H1 (cell line): ENCODE results near the gene OR8B4. TPM values are rescaled to one million over a fixed set of nuclear protein-coding genes. Genes with fewer than 3 reads are reported as not detected.

ENCODE experiments used
- CTCF ChIA-PET: fragments of 300-600 bp; sonication (Branson Sonifier 250); formaldehyde crosslinking; loops from one replicate; lab custom pipeline; 2021; ENCODE audit not compliant: partially characterized antibody; lab: Charles Lee
- POLR2A ChIA-PET: fragments of 300-600 bp; sonication (Branson Sonifier 250); formaldehyde crosslinking; loops from one replicate; lab custom pipeline; 2021; ENCODE audit warnings: inconsistent platforms; ENCODE audit not compliant: partially characterized antibody; lab: Charles Lee
- DNase-seq, 2 experiments: peaks; one replicate each; pipeline versions ENCODE4 v3.0.0 to v3.0.0-alpha.2; 2010 to 2022; ENCODE audit warnings: low spot score in 2 of 2, low read depth in 1 of 2, mixed read lengths in 1 of 2
- FAIRE-seq: peaks from 2 replicates; lab custom pipeline; 2011; peaks lifted over from hg19 to GRCh38; lab: Jason Lieb, UNC
- H2AFZ ChIP-seq: 2 replicates; pipeline ENCODE4 v1.8.1; 2012; ENCODE audit warnings: low read length, inconsistent platforms
- H2AK5ac ChIP-seq: 2 replicates; pipeline ENCODE4 v1.6.1; 2013; ENCODE audit warnings: low read depth, low read length
- H2BK120ac ChIP-seq: replicated peaks from 2 replicates; pipeline ENCODE3; 2013; ENCODE audit warnings: low read depth, low read length, inconsistent platforms
- H2BK12ac ChIP-seq: 2 replicates; pipeline ENCODE4 v1.6.1; 2013; ENCODE audit warnings: low read depth, low read length
- H2BK15ac ChIP-seq: 2 replicates; pipeline ENCODE4 v1.6.1; 2013; ENCODE audit warnings: low read length
- H2BK20ac ChIP-seq: 2 replicates; pipeline ENCODE4 v1.6.1; 2013; ENCODE audit warnings: low read length
- H2BK5ac ChIP-seq: 2 replicates; pipeline ENCODE4 v1.6.1; 2013; ENCODE audit warnings: low read depth, low read length
- H3K14ac ChIP-seq: 2 replicates; pipeline ENCODE4 v1.6.1; 2013; ENCODE audit warnings: inconsistent platforms; ENCODE audit not compliant: insufficient read length
- H3K18ac ChIP-seq: 2 replicates; pipeline ENCODE4 v1.6.1; 2013; ENCODE audit warnings: low read length; ENCODE audit errors: extremely low read depth
- H3K23ac ChIP-seq: 2 replicates; pipeline ENCODE4 v1.6.1; 2013; ENCODE audit warnings: inconsistent platforms; ENCODE audit not compliant: insufficient read length
- H3K23me2 ChIP-seq: 2 replicates; pipeline ENCODE4 v1.6.1; 2013; ENCODE audit warnings: low read depth, low read length
- H3K27ac ChIP-seq: 2 replicates; pipeline ENCODE4 v1.6.1; 2011; ENCODE audit warnings: low read depth, low read length, inconsistent platforms
- H3K27me3 ChIP-seq, 4 experiments: replicated peaks in 1 of 4; 1 replicate in 1 of 4; 2 replicates in 3 of 4; pipeline versions ENCODE4 v1.6.1 to v1.8.1; 2011 to 2013; ENCODE audit warnings: low read length in 3 of 4, mild to moderate bottlenecking in 3 of 4, inconsistent platforms in 2 of 4, mixed read lengths in 2 of 4, moderate library complexity in 1 of 4; ENCODE audit not compliant: control insufficient read depth in 3 of 4, insufficient read depth in 3 of 4; ENCODE audit errors: extremely low read depth in 1 of 4
- H3K36me3 ChIP-seq, 4 experiments: 2 replicates each; pipeline versions ENCODE4 v1.6.1 to v1.8.1; 2011 to 2013; ENCODE audit warnings: mild to moderate bottlenecking in 4 of 4, low read length in 3 of 4, moderate library complexity in 2 of 4, control low read depth in 1 of 4, inconsistent platforms in 1 of 4; ENCODE audit not compliant: insufficient read depth in 4 of 4, control insufficient read depth in 2 of 4
- H3K4ac ChIP-seq: replicated peaks from 2 replicates; pipeline ENCODE3; 2013; ENCODE audit warnings: low read length, low read depth, mixed read lengths, inconsistent platforms; ENCODE audit not compliant: insufficient read length
- H3K4me1 ChIP-seq, 4 experiments: replicated peaks in 1 of 4; 1 replicate in 1 of 4; 2 replicates in 3 of 4; pipeline versions ENCODE4 v1.6.1 to v1.8.1; 2011 to 2013; ENCODE audit warnings: low read length in 3 of 4, inconsistent platforms in 2 of 4, mixed read lengths in 1 of 4; ENCODE audit not compliant: insufficient read depth in 4 of 4, control insufficient read depth in 3 of 4
- H3K4me2 ChIP-seq, 2 experiments: 2 replicates each; pipeline versions ENCODE4 v1.6.1 to v1.8.1; 2011 to 2013; ENCODE audit warnings: low read depth in 2 of 2, low read length in 2 of 2, control low read depth in 1 of 2, inconsistent platforms in 1 of 2, mild to moderate bottlenecking in 1 of 2; ENCODE audit not compliant: insufficient read depth in 1 of 2
- H3K4me3 ChIP-seq, 4 experiments: fragments of 200-600, 300-600 bp in 1 of 4; sonication (generic), shearing (Covaris generic), sonication (Bioruptor Twin) in 1 of 4; 2 replicates each; pipeline versions ENCODE4 v1.5.1 to v1.8.1; 2011 to 2016; ENCODE audit warnings: low read length in 4 of 4, low read depth in 3 of 4, control low read depth in 2 of 4, inconsistent platforms in 2 of 4, mild to moderate bottlenecking in 2 of 4, mixed read lengths in 1 of 4, moderate library complexity in 1 of 4; ENCODE audit not compliant: insufficient read depth in 2 of 4; ENCODE audit errors: extremely low read depth in 1 of 4
- H3K56ac ChIP-seq: replicated peaks from 2 replicates; pipeline ENCODE3; 2013; ENCODE audit warnings: low read depth, mild to moderate bottlenecking, mixed read lengths, low read length, inconsistent platforms; ENCODE audit not compliant: insufficient read length
- H3K79me1 ChIP-seq: 2 replicates; pipeline ENCODE4 v1.6.1; 2013; ENCODE audit warnings: low read depth, low read length, control low read depth
- H3K79me2 ChIP-seq, 2 experiments: 2 replicates each; pipeline versions ENCODE4 v1.6.1 to v1.8.1; 2012 to 2013; ENCODE audit warnings: low read length in 2 of 2, mild to moderate bottlenecking in 2 of 2, inconsistent platforms in 1 of 2; ENCODE audit not compliant: insufficient read depth in 2 of 2, control insufficient read depth in 1 of 2
- H3K9ac ChIP-seq, 4 experiments: replicated peaks in 1 of 4; 1 replicate in 1 of 4; 2 replicates in 3 of 4; pipeline versions ENCODE4 v1.6.1 to v1.8.1; 2011 to 2013; ENCODE audit warnings: low read depth in 3 of 4, low read length in 3 of 4, control low read depth in 2 of 4, mild to moderate bottlenecking in 2 of 4, moderate library complexity in 2 of 4, inconsistent platforms in 1 of 4; ENCODE audit errors: extremely low read depth in 1 of 4
- H3K9me3 ChIP-seq, 2 experiments: 2 replicates each; pipeline versions ENCODE4 v1.6.1 to v1.8.1; 2012 to 2013; ENCODE audit warnings: mild to moderate bottlenecking in 2 of 2, moderate library complexity in 2 of 2, control low read depth in 1 of 2, inconsistent platforms in 1 of 2, low read depth in 1 of 2, low read length in 1 of 2, mixed read lengths in 1 of 2; ENCODE audit not compliant: insufficient read depth in 2 of 2
- H4K20me1 ChIP-seq, 2 experiments: replicated peaks in 1 of 2; 2 replicates each; pipeline versions ENCODE3 to v1.8.1; 2011 to 2013; ENCODE audit warnings: inconsistent platforms in 2 of 2, low read length in 2 of 2, mild to moderate bottlenecking in 1 of 2; ENCODE audit not compliant: insufficient read depth in 2 of 2, control insufficient read depth in 1 of 2
- H4K5ac ChIP-seq: 2 replicates; pipeline ENCODE4 v1.6.1; 2013; ENCODE audit warnings: low read length, low read depth, mixed read lengths, inconsistent platforms; ENCODE audit not compliant: insufficient read length
- H4K8ac ChIP-seq: 2 replicates; pipeline ENCODE4 v1.8.0; 2013; ENCODE audit warnings: mild to moderate bottlenecking, moderate library complexity, low read length, inconsistent platforms; ENCODE audit not compliant: insufficient read depth; ENCODE audit errors: extremely low read depth
- H4K91ac ChIP-seq: replicated peaks from 2 replicates; pipeline ENCODE3; 2013; ENCODE audit warnings: low read length, mixed read lengths, inconsistent platforms; ENCODE audit not compliant: insufficient read length
- BCL11A ChIP-seq, 2 experiments: IDR thresholded peaks; one replicate each; pipeline ENCODE4 v1.6.1; 2011; ENCODE audit warnings: low read depth in 2 of 2, low read length in 2 of 2, mild to moderate bottlenecking in 2 of 2
- CHD1 ChIP-seq: IDR thresholded peaks from 2 replicates; pipeline ENCODE4 v1.6.1; 2012; ENCODE audit warnings: low read depth, low read length, improper control_type of control experiment
- EP300 ChIP-seq, 2 experiments: IDR thresholded peaks; 1 replicate in 1 of 2; 2 replicates in 1 of 2; pipeline ENCODE4 v1.6.1; 2011 to 2012; ENCODE audit warnings: low read depth in 2 of 2, low read length in 2 of 2, mild to moderate bottlenecking in 2 of 2, borderline replicate concordance in 1 of 2, inconsistent platforms in 1 of 2, moderate library complexity in 1 of 2
- TCF12 ChIP-seq: IDR thresholded peaks from 2 replicates; pipeline ENCODE4 v1.6.1; 2011; ENCODE audit warnings: low read depth, mild to moderate bottlenecking, low read length
- WGBS, 2 experiments: shearing (Covaris generic) in 1 of 2; methylation state at CpG; one replicate each; pipeline versions ENCODE4 v1.1.6 to v1.1.7; 2013 to 2015; ENCODE audit warnings: low lambda C conversion rate in 2 of 2, mixed read lengths in 2 of 2, inconsistent platforms in 1 of 2, low coverage in 1 of 2, missing lambda C conversion rate in 1 of 2; ENCODE audit not compliant: insufficient replicate concordance in 2 of 2, insufficient coverage in 1 of 2, insufficient read length in 1 of 2; ENCODE audit errors: extremely low coverage in 1 of 2, missing lambda C conversion rate in 1 of 2; 5-methylcytosine and 5-hydroxymethylcytosine counted together
- polyA plus RNA-seq, 7 experiments: library from polyadenylated mRNA; depleted of rRNA in 3 of 7; stranded (reverse) in 5 of 7; unstranded in 2 of 7; fragments of >200 nt in 5 of 7; fragments of 200-250 nt in 2 of 7; gene quantifications; 1 replicate in 5 of 7; 2 replicates in 1 of 7; 4 replicates in 1 of 7; pipeline versions ENCODE4 v1.2.1 to v1.2.3, GENCODE V29; 2011 to 2013; ENCODE audit warnings: missing spikeins in 2 of 7, mixed read lengths in 2 of 7
- total RNA-seq: library from RNA; stranded (reverse); fragmentation: NEBNext Ultra II Directional; extraction: Animal tissue kit (Norgen Biotek cat#: 25700); gene quantifications from 2 replicates; pipeline ENCODE4 v1.2.1, GENCODE V29; 2021
- TF ChIP-seq, protein P1 (sequence below): IDR thresholded peaks from 2 replicates; pipeline ENCODE4 v1.6.1; 2012; ENCODE audit warnings: low read length, inconsistent platforms

The OR8B4 gene
- total and polyA plus RNA-seq, 2 of the 8 experiments (the other 6 are each of a cell fraction or from before 2014, with no cell fraction given): not detected

DNA sequence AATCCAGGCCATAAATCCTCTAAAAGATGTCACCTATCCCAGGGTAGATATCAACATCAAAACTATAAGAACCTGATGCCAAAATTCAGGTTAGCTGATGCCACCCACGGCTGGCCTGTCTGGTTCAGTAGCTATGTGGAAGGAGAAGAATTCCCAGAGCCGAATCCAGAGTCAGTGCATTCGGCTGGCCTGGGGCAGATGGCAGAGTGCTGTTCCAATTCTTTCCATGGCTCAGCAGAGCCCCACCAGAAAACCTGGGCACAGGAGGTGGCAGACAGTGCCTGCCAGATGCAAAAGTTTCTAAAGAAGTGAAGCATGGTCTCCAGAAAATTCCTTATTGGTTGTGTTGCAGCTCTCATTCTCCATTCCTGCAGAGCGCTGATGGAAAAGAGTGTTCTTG, 40.7 kb upstream of the OR8B4 start:
- Histone ChIP-seq H2BK120ac (no peak overlapping the region), H3K14ac (no peak overlapping the region), H3K9ac (no peak overlapping the region), H2AFZ (no peak overlapping the region), H3K9me3 (no peaks in the 10 kb centered on the region), H3K56ac (no peak overlapping the region), H3K79me2 (no peaks in the 10 kb centered on the region), H3K36me3 (no peaks in the 10 kb centered on the region), H3K4me3 (no peak overlapping the region), H3K4me2 (no peak overlapping the region), H4K5ac (no peak overlapping the region), H3K4ac (no peak overlapping the region), H4K91ac (no peak overlapping the region), H3K27ac (no peak overlapping the region), H2BK12ac (no peak overlapping the region), H3K23me2 (no peaks in the 10 kb centered on the region), H3K4me1 (no peaks in the 10 kb centered on the region), H2BK15ac (no peak overlapping the region), H4K20me1 (no peaks in the 10 kb centered on the region), H2BK5ac (no peak overlapping the region), H3K79me1 (no peaks in the 10 kb centered on the region), H2AK5ac (no peak overlapping the region), H4K8ac (no peak overlapping the region), H3K23ac (no peak overlapping the region), H3K27me3 (no peaks in the 10 kb centered on the region), H2BK20ac (no peak overlapping the region), H3K18ac (no peak overlapping the region)
- ChIA-PET POLR2A (interaction anchor here (1.4 kb wide), 1 partner anchor 17 kb away, joined by 5 read pairs; no protein-coding TSS in a partner anchor), CTCF (interaction anchor here (1.1 kb wide), 1 partner anchor 121 kb away, joined by 5 read pairs; no protein-coding TSS in a partner anchor)
- WGBS, 2 experiments: 92% methylated on average over 4 of the region's 4 CpGs; no CpG with 5 or more reads in 1 of the 2 experiments
- FAIRE-seq: no peak
- no peak for DNase-seq
- no peak for TF ChIP-seq TCF12
- TF ChIP-seq CHD1: no peak
- TF ChIP-seq, protein P1, sequence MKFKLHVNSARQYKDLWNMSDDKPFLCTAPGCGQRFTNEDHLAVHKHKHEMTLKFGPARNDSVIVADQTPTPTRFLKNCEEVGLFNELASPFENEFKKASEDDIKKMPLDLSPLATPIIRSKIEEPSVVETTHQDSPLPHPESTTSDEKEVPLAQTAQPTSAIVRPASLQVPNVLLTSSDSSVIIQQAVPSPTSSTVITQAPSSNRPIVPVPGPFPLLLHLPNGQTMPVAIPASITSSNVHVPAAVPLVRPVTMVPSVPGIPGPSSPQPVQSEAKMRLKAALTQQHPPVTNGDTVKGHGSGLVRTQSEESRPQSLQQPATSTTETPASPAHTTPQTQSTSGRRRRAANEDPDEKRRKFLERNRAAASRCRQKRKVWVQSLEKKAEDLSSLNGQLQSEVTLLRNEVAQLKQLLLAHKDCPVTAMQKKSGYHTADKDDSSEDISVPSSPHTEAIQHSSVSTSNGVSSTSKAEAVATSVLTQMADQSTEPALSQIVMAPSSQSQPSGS: no peak
- no peak for TF ChIP-seq BCL11A (IDR thresholded peaks at IDR 0.05; ENCODE audit: low read depth in 2 of 2, low read length in 2 of 2)
- no peak for TF ChIP-seq EP300 (IDR thresholded peaks at IDR 0.05; ENCODE audit: borderline replicate concordance in 1 of 2, low read depth in 2 of 2, low read length in 2 of 2)
